ENCODE measurements around the gene OR6B2.
"Not testable (repeated sequence)": the region's sequence is repeated elsewhere in the genome, so short reads cannot be mapped to it uniquely, and the experiment has no call there.

Gene OR6B2

GRCh38 chr2:240030379-240031094, at the start of gene OR6B2:
Gene OR6B2, minus strand, starts transcription at chr2:240030429. Its CDS starts 0 bp downstream, at chr2:240030429.
- DNase-seq (ENCODE audit: low read depth in 2 of 2), result no peak

GRCh38 chr2:240078631-240079030, 48.4 kb upstream of the OR6B2 start:
- no peak for DNase-seq (ENCODE audit: low read depth in 2 of 2)

DNA sequence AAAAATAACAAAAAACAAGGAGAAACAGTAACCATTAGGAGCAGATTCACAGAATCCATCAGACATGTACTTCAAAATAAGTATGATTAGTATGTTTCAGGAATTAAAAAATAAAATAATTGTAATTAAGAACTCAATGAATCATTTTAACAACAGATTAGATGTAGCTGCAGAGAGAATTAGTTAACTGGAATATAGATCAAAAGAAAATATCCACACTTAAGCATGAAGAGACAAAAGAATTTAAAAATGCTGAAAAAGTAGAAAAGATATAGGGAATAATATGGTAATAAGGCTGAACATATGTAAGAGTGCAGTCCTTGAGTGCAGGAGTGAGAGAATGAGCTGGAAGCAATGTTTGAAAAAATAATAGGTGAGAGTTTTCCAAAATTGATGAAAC, 47.2 kb upstream of the OR6B2 start:
- no peak for DNase-seq (ENCODE audit: low read depth in 2 of 2)

- no peak for DNase-seq (ENCODE audit: low read depth in 2 of 2)
Measured at GRCh38 chr2:240074545-240074944, 44.3 kb upstream of the OR6B2 start.

DNA sequence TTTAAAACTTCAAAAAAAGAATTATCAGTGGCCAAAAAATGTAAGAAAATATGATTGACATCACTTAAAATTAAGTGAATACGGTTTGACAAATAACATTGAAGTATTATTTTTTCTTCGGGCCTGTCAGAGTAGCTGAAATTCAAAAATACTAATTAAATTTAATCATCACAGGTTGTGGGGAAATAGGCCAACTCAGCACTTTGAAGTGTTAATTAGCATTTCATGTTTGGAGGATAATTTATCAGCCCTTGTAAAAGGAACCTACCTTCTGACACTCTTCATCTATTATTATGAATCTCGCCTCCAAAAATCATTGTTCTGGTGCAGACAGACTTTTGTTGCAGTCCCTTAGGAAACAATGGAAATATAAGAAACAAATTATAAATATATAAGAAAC, 40.7 kb upstream of the OR6B2 start:
- DNase-seq (ENCODE audit: low read depth in 2 of 2), result no peak

DNA sequence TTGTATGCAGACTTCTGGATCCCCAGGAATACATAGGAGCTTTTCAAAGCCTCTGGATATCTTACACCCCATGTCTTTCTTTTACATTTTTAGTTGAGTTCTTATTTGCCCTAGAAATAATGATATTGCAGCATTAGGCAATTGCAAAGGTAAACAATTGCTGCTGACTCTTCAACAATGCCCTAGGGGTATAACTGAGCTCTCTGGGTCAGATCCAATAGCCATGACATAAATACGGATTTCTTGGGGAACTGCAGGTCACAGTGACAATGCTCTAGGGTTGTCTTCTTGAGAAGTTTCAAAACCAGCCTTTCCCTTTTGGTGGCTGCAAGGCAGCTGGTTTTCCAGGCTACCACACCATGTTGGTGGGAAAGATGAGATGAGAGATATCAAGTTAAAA, 39.6 kb upstream of the OR6B2 start:
- DNase-seq (ENCODE audit: low read depth in 2 of 2), result no peak

GRCh38 chr2:240068193-240068592, 38.0 kb upstream of the OR6B2 start:
- no peak for DNase-seq (ENCODE audit: low read depth in 2 of 2)

DNA sequence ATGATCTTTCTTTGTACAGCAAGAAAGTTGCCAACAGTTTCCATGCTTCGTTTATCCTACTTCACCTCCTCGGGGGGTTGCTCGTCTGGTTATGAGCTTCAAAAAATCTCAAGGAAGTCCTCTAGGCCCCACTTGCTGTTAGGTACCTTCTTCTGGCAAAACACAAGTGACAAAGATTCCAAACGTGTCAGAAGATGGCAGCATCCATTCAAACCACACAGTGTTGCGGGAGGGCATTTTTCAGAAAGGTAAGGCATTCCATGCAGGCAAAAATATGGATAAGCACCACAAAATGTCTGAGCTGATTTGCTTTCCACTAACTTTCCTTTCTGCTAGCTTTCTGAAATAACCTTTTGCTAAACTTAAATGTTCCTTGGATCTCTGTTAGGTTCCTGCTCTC, 36.3 kb upstream of the OR6B2 start:
- no peak for DNase-seq (ENCODE audit: low read depth in 2 of 2)

DNA sequence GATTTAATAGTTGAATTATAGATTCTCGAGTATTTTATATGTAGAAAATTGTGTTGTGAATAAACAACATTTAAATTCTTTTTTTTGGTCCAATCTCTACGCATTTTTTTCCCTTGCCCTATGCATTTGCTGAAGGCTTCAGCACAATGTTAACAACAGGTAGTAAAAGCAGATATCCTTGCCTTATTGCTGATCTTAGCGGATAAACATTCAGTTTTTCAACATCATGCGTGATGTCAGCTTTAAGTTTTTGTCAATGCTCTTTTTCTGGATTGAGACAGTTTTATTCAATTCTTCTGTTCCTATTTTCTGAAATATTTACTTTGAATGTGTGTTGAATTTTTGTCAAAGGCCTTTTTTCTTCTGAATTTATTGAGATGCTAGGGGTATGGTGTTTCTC, 34.7 kb upstream of the OR6B2 start:
- DNase-seq (ENCODE audit: low read depth in 2 of 2), result no peak

- peak in 1 of 2 donors; percentile 11 for DNase-seq (ENCODE audit: low read depth in 2 of 2)
Measured at GRCh38 chr2:240060977-240061591, 30.9 kb upstream of the OR6B2 start.

DNA sequence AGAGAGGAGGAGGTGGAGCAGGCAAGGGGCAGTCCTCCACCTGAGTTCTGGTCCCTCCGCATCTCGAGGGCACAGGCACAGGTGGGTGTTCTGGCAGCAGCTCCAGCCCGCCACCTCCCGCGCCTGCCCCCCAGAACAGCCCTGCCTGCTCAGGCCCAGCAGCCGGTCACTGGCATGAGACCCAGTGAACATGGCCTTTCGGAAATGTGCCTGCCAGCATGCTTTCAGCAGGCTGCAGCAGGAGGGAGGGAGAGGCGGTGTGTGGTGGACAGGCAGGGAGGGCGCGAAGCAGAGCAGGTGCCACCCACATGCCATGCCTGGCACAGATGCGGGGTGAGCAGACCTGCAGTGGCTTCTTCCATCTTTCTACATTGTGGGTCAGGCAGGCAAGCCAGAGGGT, 26.4 kb upstream of the OR6B2 start:
- DNase-seq (ENCODE audit: low read depth in 2 of 2), result no peak

GRCh38 chr2:240055177-240055917, 25.1 kb upstream of the OR6B2 start:
- no peak for DNase-seq (ENCODE audit: low read depth in 2 of 2)

- no peak for DNase-seq (ENCODE audit: low read depth in 2 of 2)
Measured at GRCh38 chr2:240053173-240054155, 23.2 kb upstream of the OR6B2 start, which contains the start of gene OR6B3. Gene OR6B3, minus strand, starts transcription at chr2:240053521.

DNA sequence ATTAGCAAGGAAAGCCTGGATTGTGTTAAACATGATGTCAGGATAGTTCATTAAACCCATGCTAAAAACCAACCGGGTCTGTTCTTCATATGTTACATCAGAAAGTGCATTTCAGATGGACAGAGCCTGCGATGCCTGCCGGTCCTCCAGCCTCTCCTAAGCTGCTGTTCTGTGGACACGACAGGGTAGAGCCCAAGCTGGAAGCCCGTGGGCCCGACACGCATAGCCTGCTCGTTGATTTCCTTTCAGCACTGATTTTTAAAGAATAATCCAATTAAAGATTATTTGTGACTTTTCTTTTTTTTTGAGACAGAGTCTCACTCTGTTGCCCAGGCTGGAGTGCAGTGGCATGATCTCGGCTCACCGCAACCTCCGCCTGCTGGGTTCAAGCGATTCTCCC, 22.3 kb upstream of the OR6B2 start:
- DNase-seq (ENCODE audit: low read depth in 2 of 2), result no peak

GRCh38 chr2:240051697-240052096, 21.5 kb upstream of the OR6B2 start:
- DNase-seq (ENCODE audit: low read depth in 2 of 2), result no peak

- DNase-seq (ENCODE audit: low read depth in 2 of 2), result no peak
Measured at GRCh38 chr2:240050278-240050677, 20.0 kb upstream of the OR6B2 start.

- DNase-seq (ENCODE audit: low read depth in 2 of 2), result no peak
Measured at GRCh38 chr2:240048237-240048636, 18.0 kb upstream of the OR6B2 start.

GRCh38 chr2:240045098-240045497, 14.9 kb upstream of the OR6B2 start:
- no peak for DNase-seq (ENCODE audit: low read depth in 2 of 2)

- not testable (repeated sequence) for DNase-seq (ENCODE audit: low read depth in 2 of 2)
Measured at GRCh38 chr2:240044096-240044495, 13.9 kb upstream of the OR6B2 start.

- DNase-seq (ENCODE audit: low read depth in 2 of 2), result no peak
Measured at GRCh38 chr2:240043279-240043989, 13.2 kb upstream of the OR6B2 start.

DNA sequence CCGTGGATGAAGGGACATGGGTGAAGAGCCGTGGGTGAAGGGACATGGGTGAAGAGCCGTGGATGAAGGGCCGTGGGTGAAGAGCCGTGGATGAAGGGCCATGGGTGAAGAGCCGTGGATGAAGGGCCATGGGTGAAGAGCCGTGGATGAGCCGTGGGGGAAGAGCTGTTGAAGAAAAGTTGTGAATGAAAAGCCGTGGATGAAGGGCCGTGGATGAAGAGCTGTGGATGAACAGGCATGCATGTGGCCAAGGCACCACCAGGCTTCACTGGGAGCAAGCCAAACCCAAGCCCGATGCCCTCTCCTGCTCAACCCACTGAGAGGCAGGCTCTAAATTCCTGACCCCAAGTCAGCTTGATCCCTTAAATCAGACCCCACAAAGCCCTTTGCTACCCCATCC, 12.5 kb upstream of the OR6B2 start:
- DNase-seq (ENCODE audit: low read depth in 2 of 2), result no peak
